OCI-LY7 (cell line): Measurements from ENCODE around the gene ZNF3. TPM values are rescaled to one million over a fixed set of nuclear protein-coding genes. Genes with fewer than 3 reads are reported as not detected.
A peak's percentile ranks its signal among the peaks of the same experiment; 100 is the strongest.

Source experiments
- BruUV-seq: library from RNA; stranded (reverse); fragments of 400-500 nt; replicated peaks from 2 replicates; lab custom pipeline; 2021; lab: Mats Ljungman, UMichigan
- CTCF ChIA-PET: fragments of 300-600 bp; sonication (Branson Sonifier 250); formaldehyde crosslinking; loops from one replicate; lab custom pipeline; 2022; ENCODE audit warnings: antibody characterized with exemption; ENCODE audit not compliant: unreplicated experiment; lab: Charles Lee
- POLR2A ChIA-PET: fragments of 300-600 bp; sonication (Branson Sonifier 250); formaldehyde crosslinking; loops from one replicate; lab custom pipeline; 2022; ENCODE audit warnings: antibody characterized with exemption; lab: Charles Lee
- DNase-seq: peaks from one replicate; pipeline ENCODE4 v3.0.0-alpha.2; 2015; ENCODE audit warnings: low spot score
- H2AFZ ChIP-seq: fragments of 200-600 bp; sonication (generic), shearing (Covaris generic); 2 replicates; pipeline ENCODE4 v1.6.1; 2014; ENCODE audit warnings: mild to moderate bottlenecking, antibody characterized with exemption, low read length, moderate library complexity
- H3K27ac ChIP-seq: fragments of 200-600 bp; sonication (generic); 2 replicates; pipeline ENCODE4 v1.5.1; 2014; ENCODE audit warnings: mixed run types, low read depth, mild to moderate bottlenecking, moderate library complexity, low read length, inconsistent platforms; ENCODE audit not compliant: poor library complexity, severe bottlenecking
- H3K36me3 ChIP-seq: fragments of 200-600 bp; sonication (generic); 2 replicates; pipeline ENCODE4 v1.6.1; 2014; ENCODE audit warnings: mild to moderate bottlenecking, antibody characterized with exemption, low read length, moderate library complexity, mixed read lengths; ENCODE audit not compliant: insufficient read depth
- H3K4me1 ChIP-seq: fragments of 200-600 bp; sonication (generic); 2 replicates; pipeline ENCODE4 v1.5.1; 2014; ENCODE audit warnings: mild to moderate bottlenecking, low read length; ENCODE audit not compliant: insufficient read depth, poor library complexity, severe bottlenecking
- H3K4me2 ChIP-seq: fragments of 200-600 bp; sonication (generic); 2 replicates; pipeline ENCODE4 v1.6.1; 2014; ENCODE audit warnings: mild to moderate bottlenecking, low read length
- H3K4me3 ChIP-seq: fragments of 200-600 bp; sonication (generic); 2 replicates; pipeline ENCODE4 v1.5.1; 2014; ENCODE audit warnings: mild to moderate bottlenecking, low read depth, low read length; ENCODE audit not compliant: poor library complexity, severe bottlenecking
- H3K79me2 ChIP-seq: fragments of 200-600 bp; sonication (generic); 2 replicates; pipeline ENCODE4 v1.6.1; 2016; ENCODE audit warnings: low read depth, mild to moderate bottlenecking, low read length, moderate library complexity, mixed read lengths; ENCODE audit not compliant: insufficient read depth
- H3K9me2 ChIP-seq: fragments of 200-600 bp; sonication (generic); 2 replicates; pipeline ENCODE4 v1.6.1; 2016; ENCODE audit warnings: mild to moderate bottlenecking, low read length, mixed read lengths; ENCODE audit not compliant: insufficient read depth
- H3K9me3 ChIP-seq: fragments of 200-600 bp; sonication (generic); 2 replicates; pipeline ENCODE4 v1.6.1; 2014; ENCODE audit warnings: mild to moderate bottlenecking, mixed run types, low read length, mixed read lengths
- H4K20me1 ChIP-seq: fragments of 200-600 bp; sonication (generic); 2 replicates; pipeline ENCODE4 v1.6.1; 2014; ENCODE audit warnings: mild to moderate bottlenecking, antibody characterized with exemption, low read length, moderate library complexity, mixed read lengths; ENCODE audit not compliant: insufficient read depth
- EZH2phosphoT487 ChIP-seq: fragments of 200-600 bp; sonication (generic); IDR thresholded peaks from 2 replicates; pipeline ENCODE4 v1.6.1; 2018; ENCODE audit warnings: low read depth, borderline replicate concordance, mild to moderate bottlenecking, mixed run types, antibody characterized with exemption, low read length, moderate library complexity, mixed read lengths
- intact Hi-C: fragments of 100-400 bp; cut with micrococcal nuclease; formaldehyde crosslinking; loops from one replicate; pipeline ENCODE4 v1.10.0; 2022; ENCODE audit not compliant: unreplicated experiment
- total RNA-seq, 2 experiments: library from RNA; depleted of rRNA in 1 of 2; stranded (reverse); fragments of >200 nt in 1 of 2; shearing (Covaris generic) in 1 of 2; gene quantifications; 2 replicates each; pipeline ENCODE4 v1.2.3, GENCODE V29; 2014 to 2022
- TF ChIP-seq, protein P1 (sequence below): fragments of 200-600 bp; sonication (generic); conservative IDR thresholded peaks from 2 replicates; pipeline ENCODE4 v1.5.1; 2014; ENCODE audit warnings: mild to moderate bottlenecking, antibody characterized with exemption, low read length, moderate library complexity, mixed read lengths

ZNF3 gene
- total RNA-seq, 2 experiments from 2014 or later: 19.8 to 23.7 TPM

GRCh38 chr7:100102950-100103840 lies 21.7 kb upstream of the ZNF3 start:
- TF ChIP-seq EZH2phosphoT487: no peak
- TF ChIP-seq, protein P1, sequence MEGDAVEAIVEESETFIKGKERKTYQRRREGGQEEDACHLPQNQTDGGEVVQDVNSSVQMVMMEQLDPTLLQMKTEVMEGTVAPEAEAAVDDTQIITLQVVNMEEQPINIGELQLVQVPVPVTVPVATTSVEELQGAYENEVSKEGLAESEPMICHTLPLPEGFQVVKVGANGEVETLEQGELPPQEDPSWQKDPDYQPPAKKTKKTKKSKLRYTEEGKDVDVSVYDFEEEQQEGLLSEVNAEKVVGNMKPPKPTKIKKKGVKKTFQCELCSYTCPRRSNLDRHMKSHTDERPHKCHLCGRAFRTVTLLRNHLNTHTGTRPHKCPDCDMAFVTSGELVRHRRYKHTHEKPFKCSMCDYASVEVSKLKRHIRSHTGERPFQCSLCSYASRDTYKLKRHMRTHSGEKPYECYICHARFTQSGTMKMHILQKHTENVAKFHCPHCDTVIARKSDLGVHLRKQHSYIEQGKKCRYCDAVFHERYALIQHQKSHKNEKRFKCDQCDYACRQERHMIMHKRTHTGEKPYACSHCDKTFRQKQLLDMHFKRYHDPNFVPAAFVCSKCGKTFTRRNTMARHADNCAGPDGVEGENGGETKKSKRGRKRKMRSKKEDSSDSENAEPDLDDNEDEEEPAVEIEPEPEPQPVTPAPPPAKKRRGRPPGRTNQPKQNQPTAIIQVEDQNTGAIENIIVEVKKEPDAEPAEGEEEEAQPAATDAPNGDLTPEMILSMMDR: no peak
- BruUV-seq: no TSS peak

DNA sequence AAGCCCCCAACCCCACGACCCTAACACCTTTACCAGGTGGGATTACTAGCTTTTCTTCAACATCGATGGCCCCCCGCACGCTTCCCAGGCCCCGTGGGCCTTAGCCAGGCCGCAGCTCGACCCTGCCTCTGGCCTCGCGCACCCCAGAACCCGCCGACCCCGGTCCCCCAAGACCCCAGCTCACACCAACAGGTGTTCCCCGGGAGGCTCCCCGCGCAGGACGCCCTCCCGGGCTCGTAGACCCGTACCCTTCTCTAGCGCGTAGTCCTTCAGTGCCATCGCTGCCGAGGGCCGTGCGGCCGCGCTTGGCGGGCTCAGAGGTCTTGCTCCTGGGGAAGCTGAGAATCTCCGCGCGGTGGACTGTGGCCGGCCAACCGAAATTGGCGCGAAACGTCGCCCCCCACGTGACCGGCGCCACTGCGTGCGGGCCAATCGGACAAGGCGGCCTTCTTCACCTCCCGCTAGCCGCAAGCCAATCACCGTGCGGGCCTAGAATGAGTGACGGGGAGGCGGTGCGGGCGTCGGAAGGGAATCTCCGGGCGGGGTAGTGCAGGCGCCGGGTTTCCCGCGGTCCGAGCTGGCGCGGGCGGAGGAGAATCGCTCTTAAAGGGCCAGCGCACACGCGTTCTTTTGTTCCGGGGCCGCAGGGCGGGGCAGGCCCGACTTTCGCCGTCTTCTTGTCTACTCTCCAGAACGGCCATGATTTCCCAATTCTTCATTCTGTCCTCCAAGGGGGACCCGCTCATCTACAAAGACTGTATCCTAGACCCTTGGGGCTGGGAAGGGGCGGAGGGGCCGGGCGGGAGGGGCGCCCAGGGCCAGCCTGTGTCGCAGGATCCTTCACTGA lies 19.7 kb upstream of the ZNF3 start, which contains the start of the genes AP4M1 and MCM7:
TSS of gene AP4M1 (plus strand) at position 628 of the 847 bp plus-strand sequence. CDS start at position 700, 72 bp downstream.
TSS of gene MCM7 (minus strand) at position 382 of the 847 bp plus-strand sequence. CDS start at position 279, 103 bp downstream.
- Histone ChIP-seq H3K4me1 (peaks cover 25% of the 10 kb centered on the region), H3K27ac (peak within 1 kb of the TSS; percentile 92), H3K4me3 (peak within 1 kb of the TSS; percentile 90), H3K79me2 (peaks cover 51% of the 10 kb centered on the region), H3K4me2 (peak within 1 kb of the TSS; percentile 96), H2AFZ (peak within 1 kb of the TSS; percentile 44; the same call in 1 of the 2 replicates), H3K9me3 (no peaks in the 10 kb centered on the region), H3K9me2 (no peaks in the 10 kb centered on the region), H3K36me3 (peaks cover 56% of the 10 kb centered on the region), H4K20me1 (peaks cover 33% of the 10 kb centered on the region)
- BruUV-seq: no TSS peak
- CTCF ChIA-PET: interaction anchor here (0.6 to 1.7 kb wide), 5 partner anchors 19 to 244 kb away, joined by 3 to 5 read pairs (median 4); no protein-coding TSS in a partner anchor
- POLR2A ChIA-PET: interaction anchor here (0.6 to 2.8 kb wide), 13 partner anchors 11 to 344 kb away, joined by 3 to 22 read pairs (median 6); partner anchors contain the start of genes COPS6 and MBLAC1
- TF ChIP-seq EZH2phosphoT487: no peak
- TF ChIP-seq, protein P1: no peak
- intact Hi-C loops: loop anchor here (1.0 to 2.0 kb wide), 2 partner anchors 18 to 26 kb away; partner anchors contain the start of genes CNPY4, MBLAC1 and TAF6
- DNase-seq: peak; percentile 99

More at GRCh38 chr7:100102950-100103840, 21.7 kb upstream of the ZNF3 start:
- H3K4me3 ChIP-seq: peak overlapping the region; percentile 90
- no peaks in the 10 kb centered on the region for H3K9me2 ChIP-seq
- H2AFZ ChIP-seq: no peak overlapping the region
- H3K4me2 ChIP-seq: peak overlapping the region; percentile 96
- peaks cover 22% of the 10 kb centered on the region for H4K20me1 ChIP-seq
- H3K36me3 ChIP-seq: peaks cover 53% of the 10 kb centered on the region
- no peaks in the 10 kb centered on the region for H3K9me3 ChIP-seq
- H3K27ac ChIP-seq: peak overlapping the region; percentile 92
- intact Hi-C loops: no loop called here
- peaks cover 25% of the 10 kb centered on the region for H3K4me1 ChIP-seq
- no peak for DNase-seq
- CTCF ChIA-PET: interaction anchor here (1.6 to 1.7 kb wide), 2 partner anchors 21 to 22 kb away, joined by 5 read pairs; no protein-coding TSS in a partner anchor
- H3K79me2 ChIP-seq: peaks cover 39% of the 10 kb centered on the region
- POLR2A ChIA-PET: interaction anchor here (0.5 to 2.8 kb wide), 9 partner anchors 8 to 747 kb away, joined by 3 to 13 read pairs (median 4); no protein-coding TSS in a partner anchor
